Stomach smooth muscle (tissue), 2 donors: ENCODE results near the gene FXYD4.
A peak's percentile ranks its signal among the peaks of the same experiment; 100 is the strongest.

Experiments used
- H3K27ac ChIP-seq: one replicate; pipeline ENCODE4 v1.7.0; 2013; ENCODE audit warnings: mild to moderate bottlenecking, low read length, inconsistent platforms
- H3K27me3 ChIP-seq, 2 donors: one replicate each; pipeline ENCODE4 v1.7.0; 2013; ENCODE audit warnings: low read length in 2 of 2; ENCODE audit not compliant: insufficient read depth in 2 of 2, control insufficient read depth in 1 of 2
- H3K36me3 ChIP-seq, 2 donors: one replicate each; pipeline ENCODE4 v1.7.0; 2013; ENCODE audit warnings: low read length in 2 of 2; ENCODE audit not compliant: control insufficient read depth in 2 of 2, insufficient read depth in 2 of 2
- H3K4me1 ChIP-seq: one replicate; pipeline ENCODE4 v1.7.0; 2013; ENCODE audit warnings: low read length; ENCODE audit not compliant: control insufficient read depth, insufficient read depth
- H3K4me3 ChIP-seq, 2 donors: one replicate each; pipeline ENCODE4 v1.7.0; 2013; ENCODE audit warnings: low read length in 2 of 2
- H3K9ac ChIP-seq, 2 donors: one replicate each; pipeline ENCODE4 v1.7.0; 2013; ENCODE audit warnings: low read length in 2 of 2, mild to moderate bottlenecking in 1 of 2
- H3K9me3 ChIP-seq, 2 donors: one replicate each; pipeline ENCODE4 v1.7.0; 2013; ENCODE audit warnings: low read length in 2 of 2; ENCODE audit not compliant: control insufficient read depth in 2 of 2
- donor health status: healthy.
- donor health status: Pancreatic carcinoma.

Gene FXYD4

DNA sequence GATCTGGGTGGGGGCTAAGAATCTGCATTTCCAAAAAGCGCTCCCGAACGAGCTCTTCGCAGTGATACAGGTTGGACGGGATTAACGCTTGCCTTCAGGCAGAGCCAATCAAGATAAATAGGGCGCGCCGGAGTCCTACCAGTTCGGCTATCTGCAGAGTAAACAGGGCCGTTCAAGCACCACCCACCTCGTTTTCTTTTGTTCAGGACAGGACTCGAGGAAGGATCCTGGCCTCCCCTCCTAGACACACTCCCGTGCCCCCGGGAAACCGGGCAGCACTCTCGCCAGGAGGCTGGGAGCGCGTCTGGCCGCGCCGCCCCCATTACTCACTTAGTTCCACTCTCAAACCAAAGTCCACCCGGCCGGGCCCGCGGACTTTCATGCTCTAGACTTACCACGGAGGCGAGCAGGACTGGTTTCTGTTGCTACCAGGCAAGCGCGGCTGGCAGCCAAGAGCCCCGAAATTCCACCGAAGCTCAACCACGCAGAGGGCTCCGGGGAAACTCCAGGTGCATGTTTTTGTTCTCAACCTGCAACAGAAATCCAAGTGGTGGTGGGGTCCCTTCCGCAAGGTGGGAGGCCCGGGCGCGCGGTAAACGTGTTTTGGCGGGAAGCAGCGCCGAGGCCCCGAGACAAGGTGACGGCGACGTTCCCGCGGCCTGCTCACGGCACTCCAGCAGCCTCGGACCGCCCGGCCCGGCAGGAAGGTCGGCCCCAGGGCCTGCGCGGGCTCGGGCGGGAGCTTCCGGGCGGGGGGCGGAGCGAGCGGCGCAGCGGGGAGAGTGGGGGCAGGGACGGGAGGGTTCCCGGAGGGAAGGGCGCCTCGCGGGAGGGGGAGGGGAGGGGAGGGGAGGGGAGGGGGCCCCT is 24.9 kb downstream of the FXYD4 start:
- H3K4me1 ChIP-seq = peaks cover 24% of the 10 kb centered on the region
- H3K9ac ChIP-seq = peak overlapping the region; percentile 76 to 80
- H3K4me3 ChIP-seq = peak overlapping the region; percentile 80 to 85
- peaks cover 23 to 29% of the 10 kb centered on the region in 2 donors for H3K36me3 ChIP-seq
- peak overlapping the region; percentile 85 for H3K27ac ChIP-seq
- H3K9me3 ChIP-seq = no peaks in the 10 kb centered on the region
- H3K27me3 ChIP-seq = no peaks in the 10 kb centered on the region

- H3K4me1 ChIP-seq = peaks cover 23% of the 10 kb centered on the region
- peak overlapping the region; percentile 47 to 76 for H3K9ac ChIP-seq
- peak overlapping the region; percentile 70 to 80 for H3K4me3 ChIP-seq
- H3K36me3 ChIP-seq = peaks cover 18 to 24% of the 10 kb centered on the region in 2 donors
- H3K27ac ChIP-seq = peak overlapping the region; percentile 85
- no peaks in the 10 kb centered on the region for H3K9me3 ChIP-seq
- H3K27me3 ChIP-seq = no peaks in the 10 kb centered on the region
Measured at GRCh38 chr10:43396928-43397624, 25.6 kb downstream of the FXYD4 start.

- Histone ChIP-seq H3K27ac (no peak overlapping the region), H3K4me1 (peaks cover 29% of the 10 kb centered on the region), H3K9ac (no peak overlapping the region), H3K27me3 (no peaks in the 10 kb centered on the region), H3K4me3 (no peak overlapping the region), H3K9me3 (no peaks in the 10 kb centered on the region), H3K36me3 (peaks cover 5 to 12% of the 10 kb centered on the region in 2 donors)
Measured at GRCh38 chr10:43398939-43399319, 27.5 kb downstream of the FXYD4 start.

DNA sequence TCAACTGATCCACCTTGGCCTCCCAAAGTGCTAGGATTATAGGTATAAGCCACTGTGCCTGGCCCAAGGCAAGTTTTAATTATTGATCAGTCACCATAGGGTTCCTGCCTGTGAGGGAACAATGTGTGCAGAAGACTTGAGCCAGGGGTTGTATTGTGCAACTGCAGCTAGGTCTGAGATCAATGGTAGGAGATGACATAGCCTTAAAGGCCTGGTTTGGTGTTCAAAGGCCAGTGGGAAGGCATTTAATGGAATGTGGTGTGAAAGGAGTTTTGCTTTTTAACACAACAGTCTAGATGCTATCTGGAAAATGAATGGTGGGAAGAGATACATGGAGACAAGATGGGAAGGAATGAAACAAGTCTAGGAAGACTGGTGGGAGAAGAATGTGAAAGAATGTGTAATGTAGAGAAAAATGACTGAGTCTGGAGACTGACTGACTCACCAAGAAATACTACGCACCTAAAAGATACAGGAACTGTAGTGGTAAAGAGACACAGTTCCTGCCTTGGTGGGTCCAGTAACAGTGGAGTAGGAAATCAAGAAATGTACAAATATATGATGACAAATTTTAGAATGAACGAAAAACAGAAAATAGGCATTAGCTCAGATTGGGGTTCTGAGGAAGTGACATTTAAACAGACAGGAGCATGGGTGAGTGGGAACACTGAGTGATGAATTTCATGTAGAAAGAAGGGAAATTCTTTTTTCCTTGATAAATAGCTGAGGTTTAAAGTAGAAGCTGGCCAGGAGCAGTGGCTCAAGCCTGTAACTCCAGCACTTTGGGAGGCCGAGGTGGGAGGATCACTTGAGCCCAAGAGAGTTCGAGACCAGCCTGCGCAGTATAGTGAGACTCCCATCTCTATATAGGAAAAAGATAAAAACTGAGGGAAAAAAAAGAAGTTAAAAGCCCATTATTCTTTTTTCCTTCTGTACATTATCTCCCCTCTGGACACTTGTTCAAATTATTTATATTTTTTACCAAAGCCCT is 28.2 kb downstream of the FXYD4 start:
- H3K4me3 ChIP-seq = no peak overlapping the region
- H3K36me3 ChIP-seq = peaks cover 0 to 6% of the 10 kb centered on the region in 2 donors
- H3K4me1 ChIP-seq = peaks cover 31% of the 10 kb centered on the region
- no peak overlapping the region for H3K27ac ChIP-seq
- no peaks in the 10 kb centered on the region for H3K27me3 ChIP-seq
- H3K9me3 ChIP-seq = no peaks in the 10 kb centered on the region
- no peak overlapping the region for H3K9ac ChIP-seq

DNA sequence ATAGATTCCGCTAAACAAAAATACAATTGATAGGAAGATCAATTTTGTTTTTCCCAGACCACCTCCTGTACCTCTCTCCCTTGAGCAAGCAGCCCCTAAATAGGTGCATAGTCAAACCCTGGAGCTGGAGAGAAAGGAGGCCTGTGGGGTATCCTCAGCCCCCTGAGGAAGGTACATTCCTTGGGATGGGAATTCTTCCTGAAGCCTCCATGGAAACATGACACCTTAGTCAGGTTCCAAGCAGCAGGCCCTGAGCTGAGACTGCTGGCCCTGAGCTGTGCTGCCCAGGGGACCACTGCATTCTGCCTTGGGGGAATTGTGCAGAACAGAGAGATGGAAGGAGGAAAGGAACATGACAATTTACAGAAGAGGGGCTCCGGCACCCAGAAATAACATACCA is 30.2 kb downstream of the FXYD4 start:
- Histone ChIP-seq H3K27ac (no peak overlapping the region), H3K4me3 (no peak overlapping the region), H3K36me3 (peaks cover 0 to 6% of the 10 kb centered on the region in 2 donors), H3K27me3 (no peaks in the 10 kb centered on the region), H3K9me3 (no peaks in the 10 kb centered on the region), H3K4me1 (peaks cover 32% of the 10 kb centered on the region), H3K9ac (no peak overlapping the region)

DNA sequence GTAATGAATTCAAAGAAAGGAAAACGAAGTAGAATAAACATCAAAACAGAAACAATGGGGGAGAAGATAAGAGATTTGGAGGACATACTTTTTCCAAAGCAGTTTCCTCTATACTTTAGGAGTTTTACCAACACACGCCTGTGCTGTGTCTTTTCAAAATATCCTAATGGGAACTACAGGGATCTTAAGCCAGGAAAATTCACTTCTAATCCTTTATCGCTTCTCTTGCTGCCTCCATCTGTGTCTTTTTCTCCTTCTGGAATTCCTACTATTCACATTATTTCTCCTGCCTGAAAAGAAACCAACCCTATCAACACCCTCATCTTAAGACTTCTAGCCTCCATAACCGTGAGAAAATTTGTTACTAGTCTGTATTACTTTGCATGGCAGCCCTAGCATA is 30.7 kb downstream of the FXYD4 start:
- Histone ChIP-seq H3K27ac (no peak overlapping the region), H3K4me1 (peaks cover 33% of the 10 kb centered on the region), H3K9me3 (no peaks in the 10 kb centered on the region), H3K36me3 (peaks cover 0 to 6% of the 10 kb centered on the region in 2 donors), H3K27me3 (no peaks in the 10 kb centered on the region), H3K9ac (no peak overlapping the region), H3K4me3 (no peak overlapping the region)

GRCh38 chr10:43402880-43403452 is 31.5 kb downstream of the FXYD4 start:
- H3K4me1 ChIP-seq = peaks cover 33% of the 10 kb centered on the region
- H3K27me3 ChIP-seq = no peaks in the 10 kb centered on the region
- H3K9ac ChIP-seq = no peak overlapping the region
- H3K4me3 ChIP-seq = no peak overlapping the region
- no peak overlapping the region for H3K27ac ChIP-seq
- no peaks in the 10 kb centered on the region for H3K9me3 ChIP-seq
- peaks cover 0 to 6% of the 10 kb centered on the region in 2 donors for H3K36me3 ChIP-seq

DNA sequence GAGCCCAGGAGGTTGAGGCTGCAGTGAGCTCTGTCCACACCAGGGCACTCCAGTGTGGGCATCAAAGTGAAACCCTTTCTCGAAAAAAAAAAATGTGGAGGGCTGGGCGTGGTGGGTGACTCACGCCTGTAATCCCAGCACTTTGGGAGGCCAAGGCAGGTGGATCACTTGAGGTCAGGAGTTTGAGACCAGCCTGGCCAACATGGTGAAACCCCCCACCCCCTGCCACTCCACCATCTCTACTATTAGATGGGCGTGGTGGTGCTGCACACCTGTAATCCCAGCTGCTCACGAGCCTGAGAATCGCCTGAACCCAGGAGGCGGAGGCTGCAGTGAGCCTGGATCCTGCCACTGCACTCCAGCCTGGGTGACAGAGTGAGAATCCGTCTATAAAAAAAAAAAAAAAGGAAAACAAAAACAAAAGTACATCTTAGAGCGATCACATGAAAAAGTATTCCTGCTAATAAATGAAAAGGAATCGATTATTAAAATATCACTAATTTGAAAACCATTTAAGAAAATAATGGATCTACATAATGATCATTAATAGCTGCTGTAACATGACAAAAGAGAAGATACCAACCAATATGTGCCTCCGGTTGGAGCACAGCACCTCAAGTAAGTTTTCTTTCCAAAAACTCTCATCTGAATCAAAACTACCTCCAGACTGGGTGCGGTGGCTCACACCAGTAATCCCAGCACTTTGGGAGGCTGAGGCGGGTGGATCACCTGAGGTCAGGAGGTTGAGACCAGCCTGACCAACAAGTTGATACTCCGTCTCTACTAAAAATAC is 32.7 kb downstream of the FXYD4 start:
- Histone ChIP-seq H3K36me3 (peaks cover 0 to 6% of the 10 kb centered on the region in 2 donors), H3K9me3 (no peaks in the 10 kb centered on the region), H3K9ac (no peak overlapping the region), H3K4me1 (peaks cover 30% of the 10 kb centered on the region), H3K27ac (no peak overlapping the region), H3K4me3 (no peak overlapping the region), H3K27me3 (no peaks in the 10 kb centered on the region)

- no peak overlapping the region for H3K4me3 ChIP-seq
- no peak overlapping the region for H3K27ac ChIP-seq
- peaks cover 34% of the 10 kb centered on the region for H3K4me1 ChIP-seq
- H3K9ac ChIP-seq = no peak overlapping the region
- peaks cover 0 to 1% of the 10 kb centered on the region in 2 donors for H3K36me3 ChIP-seq
- no peaks in the 10 kb centered on the region for H3K27me3 ChIP-seq
- H3K9me3 ChIP-seq = no peaks in the 10 kb centered on the region
Measured at GRCh38 chr10:43404704-43405084, 33.3 kb downstream of the FXYD4 start.
